HG03064 (cell line): ENCODE results near the gene BPIFB4.

ENCODE experiments used
- ATAC-seq: cut with Tn5 transposase; IDR thresholded peaks from one replicate; pipeline ENCODE4 v1.9.1; 2021; ENCODE audit warnings: low read depth; ENCODE audit not compliant: unreplicated experiment

The BPIFB4 gene

DNA sequence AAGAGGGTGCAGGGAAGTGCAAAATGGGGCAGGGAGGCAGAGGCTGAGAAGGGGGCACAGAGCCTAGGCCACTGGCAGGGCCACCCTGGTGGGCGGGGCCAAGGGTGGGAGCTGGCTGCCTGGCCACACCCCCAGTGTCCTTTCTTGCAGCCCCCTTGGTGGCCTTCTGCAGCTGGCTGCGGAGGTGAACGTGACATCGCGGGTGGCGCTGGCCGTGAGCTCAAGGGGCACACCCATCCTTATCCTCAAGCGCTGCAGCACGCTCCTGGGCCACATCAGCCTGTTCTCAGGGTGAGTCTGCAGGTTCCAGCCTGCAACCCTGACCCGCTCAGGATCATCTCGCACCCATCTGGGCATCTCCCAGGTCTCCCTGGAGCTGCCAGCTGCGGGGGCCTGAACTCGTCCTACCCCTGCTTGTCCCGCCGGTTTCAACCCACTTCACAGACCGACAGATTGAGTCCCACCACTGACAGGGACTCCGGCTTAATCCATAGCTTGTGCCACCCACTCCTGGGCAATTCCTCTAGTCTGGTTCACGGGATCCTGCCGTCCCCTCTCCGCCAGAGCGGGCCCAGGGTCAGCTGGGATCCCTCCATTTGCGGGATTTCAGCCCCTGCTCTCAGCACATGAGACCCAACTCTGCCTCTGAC lies 19.6 kb upstream of the BPIFB4 start:
- ATAC-seq = no peak

DNA sequence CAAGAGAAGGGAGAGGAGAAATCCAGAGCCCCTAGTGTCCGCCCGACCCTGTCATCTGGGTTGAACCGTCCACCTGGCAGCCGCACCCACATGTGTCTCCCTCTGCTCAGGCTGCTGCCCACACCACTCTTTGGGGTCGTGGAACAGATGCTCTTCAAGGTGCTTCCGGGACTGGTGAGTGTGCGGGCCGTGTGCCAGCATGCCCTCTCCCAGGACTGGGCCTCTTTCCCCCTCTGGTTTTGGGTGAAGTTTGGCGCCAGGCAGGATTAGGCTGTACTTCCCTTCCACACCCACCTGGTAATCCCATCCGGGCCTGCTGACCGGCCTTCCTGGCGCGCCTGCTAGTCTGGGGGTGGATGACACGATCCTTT lies 17.8 kb upstream of the BPIFB4 start:
- ATAC-seq = no peak

DNA sequence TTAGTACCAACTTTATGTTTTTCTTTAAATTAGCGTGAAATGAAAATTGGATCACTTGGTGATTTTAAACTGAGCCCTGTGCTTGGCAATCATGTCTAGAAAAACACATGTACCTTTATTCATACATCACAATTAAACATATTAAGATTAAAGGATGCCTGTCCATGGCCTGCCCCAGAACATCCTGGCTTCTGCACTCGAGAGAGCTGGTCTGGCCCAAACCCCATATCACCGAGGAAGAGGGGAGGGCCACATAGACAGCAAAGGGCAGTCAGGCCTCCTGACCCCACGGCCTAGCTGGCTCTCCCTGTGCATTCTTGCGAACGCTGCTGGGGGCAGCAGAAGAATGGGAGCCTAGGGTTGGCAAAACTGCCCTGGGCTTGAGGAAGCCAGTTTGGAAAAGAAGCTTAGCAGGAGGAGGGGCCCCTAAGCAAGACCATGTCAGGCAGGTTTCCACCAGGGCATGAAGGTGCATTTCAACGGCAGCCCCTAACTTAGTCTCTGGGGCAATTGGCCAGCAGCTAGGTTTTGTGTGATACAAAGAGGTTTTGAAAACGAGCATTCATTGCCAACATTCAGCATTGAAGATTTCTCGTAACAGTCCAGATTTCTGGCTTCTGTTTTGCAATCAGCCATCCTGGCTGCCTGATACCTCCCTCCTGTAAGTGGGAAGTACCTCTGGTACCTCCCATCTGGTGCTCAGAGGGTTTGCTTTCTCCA lies 17.2 kb upstream of the BPIFB4 start:
- no peak for ATAC-seq

DNA sequence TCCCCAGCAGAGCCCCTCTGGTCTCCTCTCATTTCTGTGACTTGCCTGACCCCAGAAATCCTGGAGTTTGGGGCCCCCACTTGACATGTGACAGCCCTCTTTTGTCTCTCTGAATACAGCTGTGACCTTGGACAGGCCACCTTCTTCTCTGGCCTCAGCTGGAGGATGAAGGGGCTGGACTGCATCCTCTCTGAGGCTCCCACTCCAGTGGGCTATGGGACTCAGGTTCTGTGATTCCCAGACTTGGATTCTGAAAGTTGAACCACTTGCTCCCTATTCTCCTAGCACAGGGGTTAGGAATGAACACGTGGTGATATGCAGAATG lies 16.7 kb upstream of the BPIFB4 start:
- no peak for ATAC-seq

DNA sequence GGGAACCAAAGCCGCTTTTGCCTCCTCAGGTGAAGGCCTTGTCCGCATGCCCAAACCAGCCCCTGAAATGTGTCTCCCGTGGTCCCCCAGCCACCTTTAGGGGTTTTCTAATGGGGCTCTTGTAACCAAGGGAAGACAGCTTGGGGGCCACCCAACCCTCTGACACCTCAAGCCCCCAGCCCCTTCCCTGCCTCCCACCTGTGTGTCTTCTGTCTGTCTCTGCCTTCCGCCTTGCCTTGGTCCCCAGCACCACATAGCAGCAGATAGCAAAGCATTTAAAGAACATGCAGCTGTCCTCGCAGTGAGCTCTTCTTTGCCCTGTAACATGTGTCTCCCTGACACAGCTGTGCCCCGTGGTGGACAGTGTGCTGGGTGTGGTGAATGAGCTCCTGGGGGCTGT lies 16.2 kb upstream of the BPIFB4 start:
- ATAC-seq = no peak

DNA sequence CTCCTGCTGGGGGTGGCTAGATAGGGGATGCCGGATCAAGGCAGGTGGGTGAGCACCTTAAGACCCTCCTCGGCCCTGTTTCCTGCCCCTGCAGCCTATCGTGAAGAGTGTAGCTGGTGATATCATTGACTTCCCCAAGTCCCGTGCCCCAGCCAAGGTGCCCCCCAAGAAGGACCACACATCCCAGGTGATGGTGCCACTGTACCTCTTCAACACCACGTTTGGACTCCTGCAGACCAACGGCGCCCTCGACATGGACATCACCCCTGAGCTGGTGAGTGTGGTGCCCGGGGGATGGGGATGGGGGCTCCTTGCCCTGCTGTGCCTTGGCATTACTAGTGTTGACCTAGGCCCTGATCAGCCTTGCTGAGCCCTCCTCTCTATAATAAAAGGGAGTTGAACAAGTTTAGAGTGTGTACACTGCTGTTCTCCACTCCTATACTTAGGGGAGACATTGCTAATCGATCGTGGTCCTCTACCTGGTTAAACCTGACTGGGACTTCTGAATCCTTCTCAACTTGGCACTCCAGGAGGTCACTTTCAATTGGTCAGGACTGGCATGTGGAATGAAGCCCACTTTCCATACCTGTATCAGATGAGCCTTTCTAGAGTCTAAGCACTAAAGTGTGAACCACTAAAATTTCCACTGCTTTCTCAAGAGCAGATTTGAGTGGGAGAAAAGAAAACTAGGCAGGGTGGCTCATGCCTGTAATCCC lies 14.7 kb upstream of the BPIFB4 start:
- no peak for ATAC-seq

DNA sequence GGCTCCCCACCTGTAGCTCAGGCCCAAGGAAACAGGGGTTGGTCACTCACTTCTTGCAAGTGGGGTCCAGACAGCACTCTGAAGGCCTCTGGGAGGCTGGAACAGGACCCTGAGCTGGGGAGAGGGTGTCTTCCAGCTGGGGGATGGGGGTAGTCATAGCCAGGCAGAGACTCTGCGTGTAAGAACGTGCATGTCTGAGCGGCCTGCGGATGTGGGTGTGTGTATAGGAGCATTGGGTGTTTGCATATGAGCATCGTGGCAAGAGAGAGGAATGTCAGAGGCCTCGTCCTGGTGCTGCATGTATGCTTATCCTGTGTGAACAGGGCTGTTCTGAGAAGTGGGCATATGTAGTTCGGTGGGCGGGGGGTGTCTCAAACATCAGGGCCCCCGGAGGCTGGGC lies 13.7 kb upstream of the BPIFB4 start:
- no peak for ATAC-seq

DNA sequence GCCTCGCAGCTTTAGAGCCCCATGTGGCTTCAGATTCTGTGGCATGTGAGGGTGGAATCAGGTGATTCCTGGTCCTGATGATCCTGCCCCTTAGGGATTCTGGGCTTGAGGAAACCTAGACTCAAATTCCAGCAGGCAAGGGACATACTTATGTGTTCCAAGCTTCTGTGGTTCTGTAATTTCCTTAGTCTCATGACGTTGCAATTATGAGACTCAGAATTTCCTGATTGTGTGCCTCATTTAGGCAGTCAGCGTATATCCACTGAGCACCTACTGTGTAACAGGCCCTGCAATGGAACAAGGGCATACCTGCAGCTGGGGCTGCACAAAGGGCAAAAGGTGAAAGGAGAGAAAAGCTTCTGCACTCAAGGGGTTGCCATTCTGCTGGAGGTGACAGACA lies 11.6 kb upstream of the BPIFB4 start:
- no peak for ATAC-seq

DNA sequence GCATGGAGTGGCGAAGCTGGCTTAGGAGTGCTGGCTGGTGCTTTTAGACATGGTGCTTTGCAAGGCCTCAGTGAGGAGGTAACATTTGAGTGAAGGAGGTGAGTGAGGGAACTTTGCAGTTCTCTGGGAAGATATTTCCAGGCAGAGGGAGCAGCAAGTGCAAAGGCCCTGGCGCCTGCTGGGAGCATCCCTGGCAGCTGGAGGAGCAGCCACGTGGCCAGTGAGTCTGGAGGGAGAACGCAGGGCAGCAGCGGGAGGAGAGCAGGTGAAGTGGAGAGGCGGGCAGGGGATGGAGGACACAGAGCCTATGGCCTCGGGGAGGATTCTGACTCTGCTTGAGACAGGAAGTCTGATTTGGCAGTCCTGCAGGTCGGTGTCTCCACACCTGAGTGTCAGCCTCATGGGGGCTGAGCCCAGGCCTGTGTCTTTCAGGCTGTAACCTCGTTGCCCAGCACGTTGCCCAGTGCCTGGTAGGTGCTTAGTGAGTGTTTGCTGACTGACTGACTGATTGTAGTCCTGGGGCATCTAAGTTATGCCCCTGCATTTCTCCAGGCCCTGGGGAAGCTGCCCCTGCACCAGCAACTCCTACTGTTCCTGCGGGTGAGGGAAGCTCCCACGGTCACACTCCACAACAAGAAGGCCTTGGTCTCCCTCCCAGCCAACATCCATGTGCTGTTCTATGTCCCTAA lies 11.0 kb upstream of the BPIFB4 start:
- ATAC-seq = no peak

DNA sequence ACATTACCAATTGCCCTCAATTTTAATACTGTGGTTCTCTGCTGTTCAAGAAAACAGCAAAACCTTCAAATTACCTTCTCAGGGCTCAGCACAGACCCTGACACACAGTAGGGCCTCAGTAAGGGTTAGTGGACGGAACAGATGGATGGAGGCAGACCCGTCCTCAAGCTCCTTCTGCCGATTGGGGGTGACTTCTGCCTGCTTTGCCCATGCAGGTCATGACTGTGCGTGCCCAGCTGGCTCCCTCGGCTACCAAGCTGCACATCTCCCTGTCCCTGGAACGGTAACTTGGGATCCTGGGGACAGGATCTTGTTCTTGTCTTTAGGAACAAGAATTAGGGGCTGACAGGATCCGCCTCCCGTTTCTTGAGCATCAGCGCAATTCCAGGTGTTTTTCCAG lies 9.8 kb upstream of the BPIFB4 start:
- no peak for ATAC-seq

DNA sequence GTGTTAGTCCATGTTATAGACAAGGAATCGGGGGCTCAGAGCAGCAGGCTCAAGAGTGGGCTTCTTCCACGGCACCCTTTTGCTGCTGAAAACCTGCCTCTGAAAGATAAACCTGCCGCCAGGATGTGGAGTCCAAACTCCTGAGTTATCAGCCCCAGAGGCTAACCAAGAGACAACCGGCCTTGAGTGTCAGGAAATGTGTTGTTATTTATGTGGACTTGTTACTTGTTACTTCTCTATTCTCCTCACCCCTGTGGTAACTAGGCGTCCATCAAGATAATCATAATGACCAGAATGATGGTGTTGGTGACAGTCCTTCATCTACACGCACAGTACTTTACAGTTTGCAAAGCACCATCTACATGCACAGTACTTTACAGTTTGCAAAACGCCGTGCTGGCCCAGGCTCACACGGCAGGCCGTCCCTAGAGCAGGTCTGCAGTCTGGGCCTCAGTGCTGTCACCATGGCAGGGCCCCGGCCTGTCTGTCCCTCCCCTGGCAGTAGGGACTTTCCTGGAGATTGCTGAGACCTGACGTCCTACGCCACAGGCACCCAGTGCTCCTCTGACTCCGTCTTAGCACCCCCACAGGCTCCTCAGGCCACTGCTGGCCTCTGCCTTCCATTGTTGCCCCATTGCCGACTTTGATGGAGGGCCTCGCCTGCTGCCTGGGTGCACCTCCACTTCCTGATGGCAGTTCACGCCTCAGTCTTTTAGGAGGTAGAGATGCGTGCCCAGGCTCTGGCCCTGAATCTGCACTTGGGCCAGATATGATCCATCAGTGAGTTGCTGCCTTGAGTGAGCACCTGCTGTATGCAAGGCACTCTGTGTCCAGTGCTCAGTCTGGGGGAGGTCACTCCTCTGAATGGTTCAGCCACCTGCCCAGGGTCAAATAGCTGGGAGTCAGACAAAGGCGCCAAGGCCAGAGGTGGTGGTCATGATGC lies 9.1 kb upstream of the BPIFB4 start:
- ATAC-seq = no peak

DNA sequence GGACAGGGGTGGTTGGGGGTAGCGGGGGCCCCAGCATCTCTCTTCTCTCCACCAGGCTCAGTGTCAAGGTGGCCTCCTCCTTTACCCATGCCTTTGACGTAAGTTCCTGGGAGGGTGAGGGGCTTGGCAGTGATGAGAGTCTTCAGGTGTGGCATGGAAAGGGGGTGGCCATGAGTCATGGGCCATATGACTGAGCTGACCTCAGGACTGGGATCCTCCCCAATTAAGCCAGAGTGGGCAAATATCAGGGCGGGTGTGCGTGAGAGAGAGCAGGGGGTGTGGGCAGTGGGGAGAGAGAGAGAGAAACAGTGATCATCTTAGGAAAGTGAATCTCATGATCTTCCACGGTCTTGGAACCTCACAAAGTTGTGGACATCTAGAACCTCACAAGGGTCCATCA lies 8.2 kb upstream of the BPIFB4 start:
- ATAC-seq = no peak

DNA sequence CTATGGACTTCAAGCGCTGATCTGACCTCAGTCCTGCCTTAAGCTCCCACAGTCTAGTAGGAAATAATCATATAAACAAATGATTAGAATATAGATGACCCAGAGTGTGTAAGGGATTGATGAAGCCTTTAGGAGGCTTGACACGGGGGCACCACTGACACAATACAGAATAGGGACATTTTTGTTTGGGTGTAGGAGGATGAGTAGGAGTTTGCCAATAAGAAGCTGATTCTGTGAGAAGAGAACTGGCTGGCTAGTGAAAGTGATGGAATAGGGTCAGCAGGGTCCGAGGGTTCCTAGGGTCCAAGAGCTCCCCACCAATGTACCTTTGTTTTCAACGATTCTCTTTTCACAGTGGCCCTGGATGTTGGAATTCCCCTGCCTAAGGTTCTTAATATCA lies 7.1 kb upstream of the BPIFB4 start:
- ATAC-seq = no peak

DNA sequence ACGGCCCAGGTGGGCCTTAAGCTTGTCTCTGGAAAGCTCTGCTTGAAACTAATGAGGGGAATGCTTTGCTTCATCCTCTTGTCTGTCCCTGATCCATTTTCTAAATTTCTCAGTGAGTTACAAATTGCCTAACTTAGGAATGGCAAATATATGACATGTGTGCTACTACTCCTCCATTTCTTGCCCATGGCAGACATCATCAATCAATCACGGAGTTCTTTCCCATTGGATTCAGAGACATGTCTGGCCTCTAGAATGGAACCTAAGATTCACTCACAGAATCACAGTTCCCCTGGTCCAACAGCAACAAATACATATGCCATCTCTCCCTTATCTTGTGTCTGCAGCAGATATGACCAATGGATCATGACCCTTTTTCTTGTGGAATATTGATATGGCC lies 6.6 kb upstream of the BPIFB4 start:
- ATAC-seq = no peak

DNA sequence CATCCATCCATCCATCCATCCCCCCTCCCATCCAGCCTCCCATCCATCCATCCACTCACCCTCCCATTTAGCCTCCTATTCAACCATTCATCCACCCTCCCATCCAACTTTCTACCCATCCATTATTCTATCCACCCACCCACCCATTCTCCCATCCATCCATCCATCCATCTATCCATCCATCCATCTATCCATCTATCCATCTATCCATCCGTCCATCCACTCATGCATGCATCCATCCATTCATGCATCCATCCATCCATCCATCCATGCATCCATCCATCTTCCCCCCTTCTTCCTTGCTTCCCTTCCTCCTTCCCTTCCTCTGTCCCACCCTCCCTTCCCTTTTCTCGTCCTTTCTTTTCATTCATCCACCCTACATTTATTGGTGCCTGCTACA lies 4.8 kb upstream of the BPIFB4 start:
- no peak for ATAC-seq

DNA sequence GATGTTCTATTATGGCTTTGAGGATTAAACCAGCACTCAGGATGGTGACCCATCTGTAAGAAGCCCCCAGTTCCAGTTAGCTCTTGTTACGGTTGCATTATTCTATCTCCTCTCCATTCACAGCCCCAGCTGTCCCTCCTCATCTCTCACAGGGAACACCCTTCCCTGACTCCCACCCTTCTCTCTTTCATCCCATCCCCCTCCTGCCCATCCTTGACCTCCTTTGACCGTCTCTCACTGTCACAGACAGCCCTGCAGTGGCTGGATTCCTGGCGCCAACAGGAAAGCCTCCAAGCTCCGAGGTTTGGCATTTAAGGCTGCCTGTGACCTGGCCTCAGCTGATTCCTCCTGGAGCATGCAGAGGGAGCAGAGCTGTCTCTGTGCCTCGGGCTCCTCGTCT lies 4.2 kb upstream of the BPIFB4 start:
- ATAC-seq = no peak

DNA sequence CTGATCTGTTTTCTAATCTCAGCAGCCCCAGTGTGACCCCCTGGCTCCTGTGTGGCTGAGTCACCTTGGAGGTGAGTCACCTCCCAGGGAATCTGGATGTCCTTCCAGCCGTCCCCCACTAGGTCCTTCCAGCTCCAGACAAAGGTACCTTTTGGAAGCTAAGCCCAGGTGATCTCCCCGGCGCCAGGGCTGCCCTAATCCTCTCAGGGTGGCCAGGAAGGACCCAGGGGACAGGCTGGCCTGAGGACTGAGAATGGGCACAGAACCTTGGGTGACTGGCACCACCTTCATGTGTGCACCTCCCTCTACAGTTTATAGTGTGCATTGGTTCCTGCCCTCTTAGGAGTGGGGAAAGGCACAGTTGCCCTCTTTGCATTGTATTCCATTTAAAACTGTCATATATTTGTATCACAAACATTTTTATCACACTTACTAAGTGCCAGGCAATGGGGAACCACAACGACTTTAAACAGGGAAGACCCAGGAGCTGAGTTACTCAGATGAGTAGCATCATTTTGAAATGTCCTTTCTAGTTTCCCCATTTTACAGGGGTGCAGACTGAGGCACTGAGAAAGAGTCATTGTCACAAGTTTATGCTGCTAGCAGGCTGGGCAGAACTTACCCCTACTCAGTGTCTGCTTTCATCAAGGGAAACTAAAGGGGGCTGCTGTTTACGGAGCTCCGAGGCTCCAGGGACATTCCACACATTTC lies 2.6 kb upstream of the BPIFB4 start:
- no peak for ATAC-seq

DNA sequence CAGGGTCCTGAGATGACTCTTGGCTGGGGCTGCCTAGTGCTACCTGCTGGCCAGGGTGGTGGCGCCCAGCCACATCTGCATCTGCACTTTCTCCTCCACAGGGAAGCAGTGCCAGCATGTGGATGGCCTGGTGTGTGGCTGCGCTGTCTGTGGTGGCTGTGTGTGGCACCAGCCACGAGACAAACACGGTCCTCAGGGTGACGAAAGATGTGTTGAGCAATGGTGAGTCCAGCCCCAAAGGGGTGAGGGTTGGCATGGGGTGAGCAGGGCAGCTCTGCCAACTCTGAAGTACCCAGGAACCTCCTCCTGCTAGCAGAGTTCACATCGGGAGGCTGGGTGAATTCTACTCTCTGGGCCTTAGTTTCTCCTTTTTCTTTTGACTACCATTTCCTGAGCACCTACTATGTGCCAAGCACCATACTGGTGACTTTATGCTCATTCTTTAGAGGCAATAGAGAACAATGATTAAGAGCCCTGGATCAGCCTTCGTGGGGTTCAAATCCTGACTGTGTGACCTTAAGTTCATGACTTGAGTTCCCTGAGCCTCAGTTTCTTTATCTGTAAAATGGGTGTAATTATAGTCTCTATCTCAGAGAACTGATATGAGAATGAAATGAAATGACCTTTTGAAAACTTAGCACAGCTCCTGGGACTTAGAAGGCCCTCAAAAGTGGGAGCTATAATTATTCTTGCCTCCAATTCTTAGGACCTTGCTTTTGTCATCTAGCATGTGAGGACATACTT lies 2.1 kb downstream of the BPIFB4 start:
- no peak for ATAC-seq

DNA sequence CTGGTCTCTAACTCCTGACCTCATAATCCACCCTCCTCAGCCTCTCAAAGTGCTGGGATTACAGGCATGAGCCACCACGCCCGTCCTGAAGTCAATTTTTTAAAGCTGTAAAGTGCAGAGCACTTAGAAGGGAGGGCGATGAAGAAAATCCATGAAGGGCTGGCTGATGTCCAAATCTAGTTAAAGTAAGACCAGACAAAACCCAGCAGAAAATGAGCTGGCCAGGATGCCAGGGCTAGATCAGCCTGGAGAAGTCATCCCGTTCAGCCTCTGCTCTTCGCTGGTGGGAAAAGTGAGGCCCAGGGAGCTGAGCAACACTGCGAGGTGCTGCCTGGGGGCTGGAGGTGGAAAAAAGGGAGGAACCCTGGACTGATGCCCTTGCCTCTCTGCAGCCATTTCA lies 3.1 kb downstream of the BPIFB4 start:
- no peak for ATAC-seq
